ENCODE results near the gene PTCH1. TPM values are rescaled to one million over a fixed set of nuclear protein-coding genes. Genes with fewer than 3 reads are reported as not detected.

The PTCH1 gene
- total RNA-seq, 2 experiments from 2014 or later, result 15.8 to 17.0 TPM

GRCh38 chr9:95516221-95516733, 494 bp downstream of the PTCH1 start:
- H3K9me3 Mint-ChIP-seq, result peaks cover 6% of the 10 kb centered on the region
- H3K27ac ChIP-seq (ENCODE audit: low read depth in 1 of 2, low read length in 2 of 2), result no peak overlapping the region
- ATAC-seq (ENCODE audit: poor library complexity), result peak; percentile 35
- peaks cover 30% of the 10 kb centered on the region for H3K4me1 ChIP-seq (ENCODE audit: insufficient read depth, low read length)
- H3K27me3 ChIP-seq (ENCODE audit: control insufficient read depth in 1 of 2, insufficient read depth in 2 of 2, low read length in 2 of 2), result peaks cover 0 to 13% of the 10 kb centered on the region in 2 experiments
- peaks cover 4% of the 10 kb centered on the region for H3K36me3 Mint-ChIP-seq (ENCODE audit: low read depth)
- peak overlapping the region; percentile 94 for H3K4me3 Mint-ChIP-seq
- H3K4me3 ChIP-seq (ENCODE audit: low read length), result peak overlapping the region; percentile 62
- TF ChIP-seq CTCF (IDR thresholded peaks at IDR 0.05), result no peak
- intact Hi-C loops (cut with DNase I, micrococcal nuclease), result no loop called here
- no peaks in the 10 kb centered on the region for H3K36me3 ChIP-seq (ENCODE audit: insufficient read depth, low read length)
- POLR2A ChIA-PET, result interaction anchor here (0.6 to 2.7 kb wide), 5 partner anchors 9 to 360 kb away, joined by 3 to 8 read pairs (median 4); partner anchors contain the start of gene ERCC6L2
- peaks cover 12% of the 10 kb centered on the region for H3K27me3 Mint-ChIP-seq
- H3K4me1 Mint-ChIP-seq (ENCODE audit: low read depth), result peaks cover 40% of the 10 kb centered on the region
- no peak overlapping the region for H3K27ac Mint-ChIP-seq
- H3K9me3 ChIP-seq (ENCODE audit: control insufficient read depth in 1 of 2, insufficient read depth in 1 of 2, low read length in 2 of 2), result peaks cover 0 to 8% of the 10 kb centered on the region in 2 experiments
- CTCF ChIA-PET, result no interaction called here
- DNase-seq, result peak in 4 of 14 experiments; percentile 12 to 52 (median 28)

GRCh38 chr9:95515272-95516113, 1.3 kb downstream of the PTCH1 start:
- DNase-seq, result peak in 7 of 14 experiments; percentile 18 to 64 (median 43)
- Mint-ChIP-seq H3K27ac (no peak overlapping the region), H3K4me1 (ENCODE audit: low read depth) (peaks cover 43% of the 10 kb centered on the region), H3K9me3 (peaks cover 6% of the 10 kb centered on the region), H3K27me3 (peaks cover 12% of the 10 kb centered on the region), H3K4me3 (peak overlapping the region; percentile 47), H3K36me3 (ENCODE audit: low read depth) (peaks cover 7% of the 10 kb centered on the region)
- Histone ChIP-seq H3K9me3 (ENCODE audit: control insufficient read depth in 1 of 2, insufficient read depth in 1 of 2, low read length in 2 of 2) (peaks cover 0 to 8% of the 10 kb centered on the region in 2 experiments), H3K4me1 (ENCODE audit: insufficient read depth, low read length) (peaks cover 33% of the 10 kb centered on the region), H3K4me3 (ENCODE audit: low read length) (peak overlapping the region; percentile 42), H3K27ac (ENCODE audit: low read depth in 1 of 2, low read length in 2 of 2) (no peak overlapping the region), H3K36me3 (ENCODE audit: insufficient read depth, low read length) (no peaks in the 10 kb centered on the region), H3K27me3 (ENCODE audit: control insufficient read depth in 1 of 2, insufficient read depth in 2 of 2, low read length in 2 of 2) (peaks cover 0 to 13% of the 10 kb centered on the region in 2 experiments)
- ChIA-PET POLR2A (interaction anchor here (0.6 to 2.7 kb wide), 4 partner anchors 8 to 360 kb away, joined by 3 to 8 read pairs (median 5); partner anchors contain the start of gene ERCC6L2), CTCF (interaction anchor here (0.7 kb wide), 1 partner anchor 17 kb away, joined by 3 read pairs; no protein-coding TSS in a partner anchor)
- TF ChIP-seq CTCF (IDR thresholded peaks at IDR 0.05), result no peak
- intact Hi-C loops (cut with DNase I, micrococcal nuclease), result no loop called here
- peak; percentile 58 for ATAC-seq (ENCODE audit: poor library complexity)

- ChIA-PET POLR2A (interaction anchor here (1.0 to 1.1 kb wide), 2 partner anchors 19 to 50 kb away, joined by 3 read pairs; no protein-coding TSS in a partner anchor), CTCF (interaction anchor here (0.7 kb wide), 1 partner anchor 16 kb away, joined by 3 read pairs; no protein-coding TSS in a partner anchor)
- no peak overlapping the region for H3K4me3 ChIP-seq (ENCODE audit: low read length)
- H3K4me1 Mint-ChIP-seq (ENCODE audit: low read depth), result peaks cover 55% of the 10 kb centered on the region
- no peak overlapping the region for H3K27ac ChIP-seq (ENCODE audit: low read depth in 1 of 2, low read length in 2 of 2)
- H3K27me3 Mint-ChIP-seq, result peaks cover 15% of the 10 kb centered on the region
- peaks cover under 1 to 2% of the 10 kb centered on the region in 2 experiments for H3K9me3 ChIP-seq (ENCODE audit: control insufficient read depth in 1 of 2, insufficient read depth in 1 of 2, low read length in 2 of 2)
- peaks cover 0 to 16% of the 10 kb centered on the region in 2 experiments for H3K27me3 ChIP-seq (ENCODE audit: control insufficient read depth in 1 of 2, insufficient read depth in 2 of 2, low read length in 2 of 2)
- ATAC-seq (ENCODE audit: poor library complexity), result no peak
- H3K27ac Mint-ChIP-seq, result no peak overlapping the region
- H3K36me3 ChIP-seq (ENCODE audit: insufficient read depth, low read length), result no peaks in the 10 kb centered on the region
- TF ChIP-seq CTCF (IDR thresholded peaks at IDR 0.05), result no peak
- H3K4me1 ChIP-seq (ENCODE audit: insufficient read depth, low read length), result peaks cover 43% of the 10 kb centered on the region
- H3K4me3 Mint-ChIP-seq, result peak overlapping the region; percentile 42
- no peak for DNase-seq
- intact Hi-C loops (cut with DNase I, micrococcal nuclease), result loop anchor here (5.0 kb wide), 2 partner anchors 197 to 208 kb away; partner anchors contain the start of gene FANCC (in 1 of the 2)
- no peaks in the 10 kb centered on the region for H3K9me3 Mint-ChIP-seq
- peaks cover 17% of the 10 kb centered on the region for H3K36me3 Mint-ChIP-seq (ENCODE audit: low read depth)
These were observed 2.4 kb downstream of the PTCH1 start for GRCh38 chr9:95514342-95514741.

Data from CD4-positive, alpha-beta T cell (primary cell).